NOMO-1 treated with dmso at 0.1 percent for 144 hours (cell line): ENCODE results near the gene RPL38.

Experiments used
- DNase-seq: peaks from one replicate; lab custom pipeline; 2025; ENCODE audit not compliant: unreplicated experiment; lab: John Stamatoyannopoulos, UW

RPL38 gene

GRCh38 chr17:74203439-74204240 lies at the start of gene RPL38:
TSS of gene RPL38 (plus strand) at chr17:74203678. CDS start at chr17:74203956, 278 bp downstream.
- DNase-seq = peak; percentile 88

DNA sequence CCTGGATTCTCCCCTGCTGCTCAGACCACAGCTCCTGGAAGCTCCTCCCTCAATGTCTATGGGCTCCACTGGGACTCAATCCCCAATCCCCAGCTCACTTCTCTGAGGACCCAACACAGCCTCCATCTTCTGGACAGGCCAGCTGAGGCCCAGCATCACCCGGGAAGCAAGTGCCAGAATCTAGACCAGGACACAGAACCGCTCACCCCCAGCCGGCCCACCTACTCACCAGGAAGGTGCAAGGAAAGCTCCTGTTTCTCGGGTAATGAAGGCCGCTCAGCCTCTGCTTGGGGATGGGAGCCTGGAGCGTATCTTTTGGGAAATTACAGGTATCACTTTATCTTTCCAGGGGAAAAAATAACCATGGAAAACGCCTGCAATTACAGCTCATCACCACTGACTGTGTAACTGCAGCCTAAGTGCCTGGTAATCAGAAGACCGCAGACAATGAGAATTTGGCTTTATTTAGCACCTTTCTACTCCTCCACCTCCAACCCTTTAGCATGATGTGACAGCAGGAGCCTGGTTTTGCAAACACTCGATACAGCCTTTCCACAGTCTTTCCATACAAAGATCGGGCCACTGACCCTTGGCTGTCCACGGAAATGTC lies 49.6 kb upstream of the RPL38 start:
- no peak for DNase-seq

- no peak for DNase-seq
Observed at GRCh38 chr17:74156878-74157277, 46.6 kb upstream of the RPL38 start.

DNA sequence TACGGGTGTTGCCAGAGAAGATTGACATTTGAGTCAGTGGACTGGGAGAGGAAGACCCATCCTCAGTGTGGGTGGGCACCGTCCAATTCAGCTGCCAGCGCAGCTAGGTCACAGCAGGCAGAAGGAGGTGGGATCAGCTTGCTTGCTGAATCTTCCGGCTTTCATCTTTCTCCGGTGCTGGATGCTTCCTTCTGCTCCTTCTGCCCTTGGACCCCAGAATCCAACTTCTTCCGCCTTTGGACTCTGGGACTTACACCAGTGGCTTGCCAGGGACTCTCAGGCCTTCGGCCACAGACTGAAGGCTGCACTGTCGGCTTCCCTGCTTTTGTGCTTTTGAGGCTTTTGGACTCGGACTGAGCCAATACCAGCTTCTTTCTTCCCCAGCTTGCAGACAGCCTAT lies 46.1 kb upstream of the RPL38 start:
- DNase-seq = no peak

- DNase-seq = no peak
Observed at GRCh38 chr17:74158761-74159160, 44.7 kb upstream of the RPL38 start.

GRCh38 chr17:74159226-74159840 lies 44.1 kb upstream of the RPL38 start:
- no peak for DNase-seq

DNA sequence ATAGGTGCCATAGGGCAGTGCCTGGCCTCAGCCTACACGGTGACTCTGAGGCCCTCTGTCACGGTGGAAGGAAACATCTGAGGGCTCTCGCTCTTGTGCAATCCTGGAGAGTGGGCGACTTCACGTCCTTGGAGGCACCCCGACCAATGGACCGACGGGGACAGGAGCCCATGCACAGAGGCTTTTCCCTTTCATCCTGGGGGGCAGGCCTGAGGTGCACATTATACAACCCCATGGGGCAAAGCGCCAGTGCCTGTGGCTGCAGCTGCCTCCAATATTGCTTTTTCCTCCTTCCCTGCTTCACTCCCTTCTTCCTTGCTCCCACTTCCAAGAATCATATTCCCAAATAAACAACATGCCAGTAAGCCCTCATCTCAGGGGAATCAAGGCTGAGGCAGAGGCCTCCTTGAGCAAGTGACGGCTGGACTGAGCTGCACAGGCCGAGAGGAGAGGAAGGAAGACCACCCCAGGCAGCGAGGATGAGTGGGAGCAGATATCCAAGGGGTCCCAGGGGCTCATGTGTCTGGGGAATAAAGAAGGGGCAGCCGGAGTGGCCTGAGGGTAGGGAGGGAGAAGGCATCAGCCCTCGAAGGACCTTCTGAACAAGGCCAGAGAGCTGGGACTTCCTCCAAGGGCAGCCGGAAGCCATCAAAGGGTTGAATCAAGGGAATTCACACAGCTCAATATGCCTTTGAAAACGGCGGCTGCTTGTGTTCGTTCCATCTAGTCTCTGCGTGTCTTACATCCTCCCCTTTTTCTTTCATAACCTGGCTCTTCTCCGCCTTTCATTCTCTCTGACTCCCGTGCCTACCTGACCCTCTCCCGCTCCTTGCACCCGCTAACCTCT lies 42.6 kb upstream of the RPL38 start:
- no peak for DNase-seq

GRCh38 chr17:74161503-74161875 lies 42.0 kb upstream of the RPL38 start:
- DNase-seq = no peak

DNA sequence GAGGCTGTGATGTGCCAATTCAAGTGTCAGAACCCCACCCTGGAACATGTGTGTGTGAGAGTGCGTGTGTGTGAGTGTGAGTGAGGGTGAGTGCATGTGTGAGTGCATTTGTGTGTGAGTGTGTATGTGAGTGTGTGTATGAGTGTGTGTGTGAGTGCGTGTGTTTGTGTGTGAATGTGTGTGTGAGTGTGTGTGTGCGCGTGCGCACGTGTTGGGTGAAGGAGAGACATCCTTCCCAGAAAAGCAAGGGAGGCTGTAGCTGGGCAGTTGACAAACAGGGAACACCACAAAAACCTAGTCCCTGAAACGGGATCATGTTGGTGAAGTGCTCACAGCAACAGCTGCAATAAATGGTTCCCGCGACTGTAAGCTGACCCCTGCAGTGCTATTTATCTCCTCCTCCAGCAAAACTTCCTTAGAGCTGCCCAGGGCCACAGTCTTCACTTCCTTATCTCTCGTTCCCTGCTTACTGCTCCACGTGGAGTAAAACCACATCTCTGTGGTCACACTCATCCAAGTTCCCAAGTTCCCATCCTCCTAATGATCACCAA lies 40.1 kb upstream of the RPL38 start:
- DNase-seq = no peak

DNA sequence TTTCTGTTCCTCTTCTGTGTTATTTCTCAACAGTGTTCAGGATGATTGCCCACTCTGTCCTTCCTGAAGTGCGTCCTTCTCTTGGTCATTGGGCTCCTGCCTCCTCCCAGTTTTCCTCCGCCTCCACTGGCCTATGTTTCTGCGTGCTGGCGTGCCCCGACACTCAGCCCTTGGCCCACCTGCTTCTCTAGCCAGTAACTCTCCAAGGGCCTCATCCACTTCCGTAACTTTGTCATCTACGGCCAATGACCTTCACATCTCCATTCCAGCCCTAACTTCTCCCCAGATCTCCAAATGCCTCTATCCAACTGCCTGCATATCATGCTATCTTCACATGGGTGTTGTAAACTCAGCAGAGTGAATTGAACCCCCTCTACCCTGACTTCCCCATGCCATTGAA lies 39.6 kb upstream of the RPL38 start:
- no peak for DNase-seq

GRCh38 chr17:74164446-74165045 lies 38.9 kb upstream of the RPL38 start:
- no peak for DNase-seq

GRCh38 chr17:74165797-74166365 lies 37.6 kb upstream of the RPL38 start:
- no peak for DNase-seq

DNA sequence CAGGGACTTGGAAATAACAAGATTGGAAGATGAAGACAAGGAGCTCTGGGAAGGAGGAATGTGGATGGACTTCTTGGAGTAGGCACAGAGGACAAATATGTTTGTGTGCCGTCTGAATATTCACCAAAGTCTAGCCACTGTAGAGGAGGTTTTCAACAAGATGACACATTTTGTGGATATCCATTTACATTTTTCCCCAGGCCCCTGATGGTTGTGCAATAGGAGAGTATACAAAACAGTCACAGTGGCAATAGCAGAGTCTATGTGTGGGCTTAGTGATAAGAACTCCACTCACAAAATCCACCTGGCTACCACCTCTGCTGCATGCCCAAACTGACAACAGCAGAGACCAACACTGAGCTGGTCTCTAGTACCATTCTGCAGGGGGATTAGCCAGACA lies 32.6 kb upstream of the RPL38 start:
- no peak for DNase-seq

DNA sequence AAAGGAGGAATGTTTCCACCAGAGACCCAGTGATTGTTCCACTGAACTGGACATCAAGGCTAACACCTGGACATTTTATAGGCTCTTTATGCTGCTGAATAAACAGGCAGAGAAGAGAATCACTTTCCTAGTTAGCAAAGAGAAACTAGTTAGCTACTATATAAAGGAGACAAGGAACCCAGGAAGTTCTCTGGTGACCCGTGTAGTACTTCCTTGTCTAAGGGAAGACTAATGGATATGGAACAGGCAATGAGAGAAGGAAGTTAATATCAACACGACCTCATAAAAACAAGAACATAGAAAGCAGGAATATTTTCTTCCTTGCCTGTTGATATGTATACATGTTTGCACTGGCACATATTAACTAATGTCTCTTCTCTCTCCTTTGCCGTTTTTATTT lies 30.8 kb upstream of the RPL38 start:
- DNase-seq = no peak

- no peak for DNase-seq
Observed at GRCh38 chr17:74176546-74177001, 26.9 kb upstream of the RPL38 start.

- no peak for DNase-seq
Observed at GRCh38 chr17:74177018-74177450, 26.4 kb upstream of the RPL38 start.

GRCh38 chr17:74179576-74179975 lies 23.9 kb upstream of the RPL38 start:
- no peak for DNase-seq

DNA sequence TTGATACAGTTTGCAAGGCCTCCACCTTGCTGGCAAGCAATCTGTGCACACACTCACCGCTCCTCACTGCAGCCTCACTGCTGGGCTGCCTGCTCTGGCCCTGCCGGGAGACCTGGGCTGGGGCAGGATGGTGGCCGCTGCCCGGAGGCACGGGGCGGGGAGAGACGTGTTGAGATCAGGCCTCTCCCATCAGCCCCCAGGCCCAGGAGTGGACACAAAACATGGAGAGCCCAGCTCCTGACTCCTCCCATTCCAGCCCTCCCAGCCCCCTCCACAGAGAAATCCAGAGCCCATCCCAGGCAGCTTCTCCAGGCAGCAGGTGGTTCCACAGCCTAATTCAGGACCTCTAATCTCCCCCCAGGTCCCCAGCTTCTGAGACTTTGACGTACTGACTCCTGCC lies 23.1 kb upstream of the RPL38 start:
- no peak for DNase-seq

GRCh38 chr17:74181341-74181740 lies 22.1 kb upstream of the RPL38 start:
- DNase-seq = no peak

- DNase-seq = no peak
Observed at GRCh38 chr17:74182041-74182723, 21.3 kb upstream of the RPL38 start.
